HG03025 (cell line): Measurements from ENCODE around the gene AJM1.

Experiments used
- ATAC-seq: cut with Tn5 transposase; IDR thresholded peaks from one replicate; pipeline ENCODE4 v1.9.1; 2021; ENCODE audit warnings: mild to moderate bottlenecking, moderate library complexity; ENCODE audit not compliant: unreplicated experiment, low FRiP score

The AJM1 gene

DNA sequence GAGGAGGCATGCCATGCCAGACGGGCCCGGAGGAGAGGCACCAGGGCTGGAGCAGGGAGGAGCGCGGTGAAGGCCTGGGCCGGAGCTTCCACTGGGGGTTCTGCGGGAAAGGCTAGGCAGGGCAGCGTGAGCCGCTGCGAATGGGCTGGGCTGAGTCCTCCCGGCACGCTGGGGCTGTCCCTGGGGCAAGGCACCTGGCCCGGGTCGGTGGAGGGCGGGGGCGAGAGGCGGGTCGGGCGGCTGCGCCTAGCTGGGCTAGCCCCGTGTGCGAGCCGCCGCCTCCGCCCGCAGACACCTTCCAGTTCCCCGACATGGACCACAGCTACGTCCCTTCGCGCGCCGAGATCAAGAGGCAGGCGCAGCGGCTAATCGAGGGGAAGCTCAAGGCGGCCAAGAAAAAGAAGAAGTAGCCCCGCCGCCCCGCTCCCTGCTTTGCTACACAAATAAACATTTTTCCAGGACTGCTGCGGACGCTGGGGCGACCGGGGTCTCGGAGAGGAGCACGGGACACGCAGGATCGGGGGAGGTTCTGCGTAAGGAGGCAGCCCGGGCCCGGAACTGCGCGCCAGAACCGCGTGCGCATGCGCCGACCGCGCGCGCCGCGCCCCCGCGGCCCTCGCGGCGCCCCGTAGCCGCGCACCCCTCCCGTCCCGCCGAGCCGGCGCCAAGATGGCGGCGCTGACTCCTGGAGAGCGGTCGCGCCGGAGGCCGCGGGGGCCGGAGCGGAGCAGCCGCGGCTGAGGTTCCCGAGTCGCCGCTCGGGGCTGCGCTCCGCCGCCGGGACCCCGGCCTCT, 34.8 kb upstream of the AJM1 start, which contains the start of gene RABL6:
RABL6 (plus strand) TSS at position 668 of the 794 bp plus-strand sequence. CDS start 249 bp downstream, outside the sequence.
- peak; percentile 70 for ATAC-seq

DNA sequence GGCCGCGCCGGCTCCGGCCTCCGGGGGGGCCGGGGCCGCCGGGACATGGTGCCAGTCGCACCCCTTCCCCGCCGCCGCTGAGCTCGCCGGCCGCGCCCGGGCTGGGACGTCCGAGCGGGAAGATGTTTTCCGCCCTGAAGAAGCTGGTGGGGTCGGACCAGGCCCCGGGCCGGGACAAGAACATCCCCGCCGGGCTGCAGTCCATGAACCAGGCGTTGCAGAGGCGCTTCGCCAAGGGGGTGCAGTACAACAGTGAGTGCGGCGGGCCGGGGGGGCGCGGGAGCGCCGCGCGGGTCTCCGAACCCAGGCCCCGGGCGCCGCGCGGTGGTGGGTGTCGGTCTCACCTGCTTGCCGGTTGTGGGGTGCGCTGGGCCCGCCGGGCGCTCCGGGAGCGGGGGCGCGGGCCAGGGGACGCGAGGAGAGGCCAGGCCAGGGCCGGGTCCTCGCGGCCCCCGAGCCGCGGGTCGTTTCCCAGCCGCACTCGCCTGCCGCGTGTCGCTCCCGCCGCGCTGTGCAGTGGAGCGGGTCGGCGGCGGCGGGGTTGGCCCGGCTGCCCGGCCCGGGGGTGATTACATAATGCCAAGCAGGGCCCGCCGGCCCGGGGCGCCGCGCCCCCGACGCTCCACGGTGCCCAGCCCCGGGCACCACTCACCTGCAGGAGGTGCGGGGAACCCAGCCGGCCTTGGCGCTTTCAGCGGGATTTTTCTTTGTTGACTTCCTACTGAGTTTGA, 34.0 kb upstream of the AJM1 start:
- ATAC-seq: peak; percentile 31

DNA sequence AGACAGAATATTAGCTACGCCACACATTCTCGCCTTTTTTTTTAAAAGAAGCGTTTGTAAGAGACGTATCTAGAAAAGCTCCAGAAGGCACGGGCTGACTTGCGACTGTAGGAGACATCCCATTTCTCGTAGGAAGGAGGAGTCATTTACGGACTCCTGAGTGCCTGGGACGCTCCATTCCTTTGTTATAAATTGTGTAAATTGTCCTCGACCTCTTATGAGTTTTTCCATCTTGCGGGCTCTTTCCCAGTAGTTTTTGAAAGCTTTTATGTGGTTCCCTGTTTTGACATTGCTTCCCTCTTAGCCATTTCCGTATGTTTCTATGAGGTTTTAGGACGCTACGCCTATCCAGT, 33.5 kb upstream of the AJM1 start:
- ATAC-seq: no peak

DNA sequence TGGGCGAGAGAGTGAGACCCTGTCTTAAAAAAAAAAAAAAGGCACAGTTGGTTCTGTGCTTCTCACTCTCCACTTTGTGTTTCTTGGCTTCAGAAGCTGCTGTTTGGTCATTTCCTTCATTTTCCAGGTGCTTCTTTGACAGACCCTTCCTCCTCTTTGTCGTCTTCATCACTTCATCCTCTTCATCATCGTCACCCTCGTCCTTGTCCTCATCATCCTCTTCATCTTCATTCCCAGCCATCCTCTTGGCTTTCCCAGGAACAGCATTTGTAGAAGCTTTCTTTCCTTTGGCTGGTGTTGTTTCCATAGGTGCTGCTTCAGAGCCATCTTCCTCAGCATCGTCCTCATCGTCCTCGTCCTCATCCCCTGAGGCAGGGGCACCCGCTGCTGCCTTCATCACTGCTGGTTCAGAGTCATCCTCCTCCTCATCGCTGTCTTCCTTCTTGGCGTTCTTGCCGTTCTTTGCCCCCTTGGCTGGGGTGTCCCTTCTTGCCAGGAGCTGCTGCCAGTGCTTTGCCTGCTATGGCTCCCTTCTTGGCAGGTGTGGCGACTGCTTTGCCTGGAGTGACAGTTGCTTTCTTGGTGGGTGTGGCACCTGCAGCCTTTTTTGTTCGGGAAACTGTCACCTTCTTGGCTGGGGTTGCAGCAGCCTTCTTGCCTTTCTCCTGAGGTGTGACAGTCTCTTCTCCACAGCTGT, 27.4 kb upstream of the AJM1 start:
- no peak for ATAC-seq

DNA sequence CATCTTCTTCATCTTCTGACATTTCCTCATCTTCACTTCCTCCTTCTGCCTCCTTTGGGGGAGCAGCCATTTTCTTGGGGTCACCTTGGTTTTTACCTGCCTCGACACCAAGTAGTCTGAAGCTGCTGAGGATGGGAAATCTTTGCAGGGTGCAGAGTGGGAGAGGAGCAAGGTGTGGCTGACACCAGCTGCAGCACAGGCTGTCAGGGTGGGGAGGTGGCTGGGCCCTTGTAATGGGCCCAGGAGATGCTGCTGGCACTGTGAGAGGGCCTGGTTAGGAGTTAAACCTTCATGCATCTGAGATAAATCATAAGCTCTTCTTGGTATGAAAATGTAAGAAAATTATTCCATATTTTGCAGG, 26.9 kb upstream of the AJM1 start:
- no peak for ATAC-seq

DNA sequence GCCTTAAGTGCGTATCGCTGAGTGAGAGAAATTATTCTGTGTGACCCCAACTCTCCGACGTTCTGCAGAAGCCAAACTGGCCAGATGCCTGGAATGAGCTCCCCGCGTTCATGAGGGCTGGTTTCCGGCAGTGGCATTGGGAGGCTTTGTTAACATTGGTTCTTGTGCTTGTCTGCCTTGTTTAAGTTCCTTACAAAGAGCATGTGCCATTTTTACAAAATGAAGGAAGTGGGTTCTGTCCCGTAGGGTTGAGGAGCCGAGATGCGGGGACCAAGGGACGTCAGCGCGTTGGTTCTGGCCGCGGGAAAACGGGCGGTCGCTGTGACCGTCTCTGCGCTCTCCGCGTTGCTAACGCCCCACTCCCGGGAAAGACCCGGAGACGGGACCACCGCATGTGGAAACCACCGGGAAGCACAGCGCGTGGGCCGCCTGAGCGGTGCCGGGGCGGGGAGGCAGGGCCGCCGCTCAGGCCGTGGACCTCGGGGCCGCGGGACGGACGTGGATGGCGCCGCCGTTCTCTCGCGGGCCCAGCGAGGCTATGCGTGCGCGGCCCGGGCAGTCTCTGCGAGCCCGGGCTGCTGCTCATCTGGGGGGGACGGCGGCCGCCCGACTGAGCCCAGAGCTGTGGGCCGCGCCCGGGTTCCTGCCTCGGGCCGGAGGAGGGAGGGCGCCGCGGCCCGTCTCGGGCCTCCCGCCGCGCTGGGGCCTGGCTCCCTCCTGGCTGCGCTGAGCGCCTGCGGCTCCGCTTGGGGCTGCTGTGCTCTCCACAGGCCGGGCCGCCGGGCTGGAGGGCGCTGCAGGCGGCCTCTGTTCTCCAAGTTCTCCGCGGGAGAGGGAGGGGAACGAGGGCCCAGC, 21.1 kb upstream of the AJM1 start:
- no peak for ATAC-seq

DNA sequence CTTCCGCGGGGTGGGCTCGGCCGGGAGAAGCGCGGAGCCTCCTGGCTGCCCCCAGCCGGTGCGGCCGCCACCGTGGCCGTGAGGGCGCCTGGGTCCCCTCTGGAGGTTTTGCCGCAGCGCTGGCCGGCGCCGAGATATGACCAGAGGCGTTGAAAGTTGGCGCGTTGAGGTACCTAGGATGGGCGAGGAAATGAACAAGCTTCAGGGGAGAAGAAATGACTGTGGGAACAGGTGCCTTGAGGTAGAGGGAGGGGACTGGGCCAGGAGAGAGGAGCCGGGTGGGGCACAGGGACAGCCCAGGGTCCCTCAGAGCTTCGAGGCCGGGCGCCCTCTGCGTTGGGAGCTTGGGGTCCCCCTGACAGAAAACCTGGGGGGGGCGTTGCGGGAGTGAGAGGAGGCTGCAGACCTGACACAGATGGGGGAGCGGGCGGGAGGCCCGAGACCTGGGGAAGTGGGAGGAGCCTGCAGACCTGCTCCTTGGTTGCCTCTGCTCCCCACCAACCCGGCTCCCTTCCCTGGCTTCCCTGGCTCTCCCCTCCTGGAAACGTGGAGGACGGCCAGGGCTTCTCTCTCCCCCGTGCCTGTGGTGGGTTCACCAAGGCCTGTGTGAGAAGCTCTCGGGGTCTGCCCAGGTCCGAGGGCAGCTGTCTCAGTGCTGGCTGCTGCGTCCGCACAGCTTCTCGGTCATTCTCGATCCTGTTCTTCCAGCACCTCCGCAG, 20.3 kb upstream of the AJM1 start:
- no peak for ATAC-seq

DNA sequence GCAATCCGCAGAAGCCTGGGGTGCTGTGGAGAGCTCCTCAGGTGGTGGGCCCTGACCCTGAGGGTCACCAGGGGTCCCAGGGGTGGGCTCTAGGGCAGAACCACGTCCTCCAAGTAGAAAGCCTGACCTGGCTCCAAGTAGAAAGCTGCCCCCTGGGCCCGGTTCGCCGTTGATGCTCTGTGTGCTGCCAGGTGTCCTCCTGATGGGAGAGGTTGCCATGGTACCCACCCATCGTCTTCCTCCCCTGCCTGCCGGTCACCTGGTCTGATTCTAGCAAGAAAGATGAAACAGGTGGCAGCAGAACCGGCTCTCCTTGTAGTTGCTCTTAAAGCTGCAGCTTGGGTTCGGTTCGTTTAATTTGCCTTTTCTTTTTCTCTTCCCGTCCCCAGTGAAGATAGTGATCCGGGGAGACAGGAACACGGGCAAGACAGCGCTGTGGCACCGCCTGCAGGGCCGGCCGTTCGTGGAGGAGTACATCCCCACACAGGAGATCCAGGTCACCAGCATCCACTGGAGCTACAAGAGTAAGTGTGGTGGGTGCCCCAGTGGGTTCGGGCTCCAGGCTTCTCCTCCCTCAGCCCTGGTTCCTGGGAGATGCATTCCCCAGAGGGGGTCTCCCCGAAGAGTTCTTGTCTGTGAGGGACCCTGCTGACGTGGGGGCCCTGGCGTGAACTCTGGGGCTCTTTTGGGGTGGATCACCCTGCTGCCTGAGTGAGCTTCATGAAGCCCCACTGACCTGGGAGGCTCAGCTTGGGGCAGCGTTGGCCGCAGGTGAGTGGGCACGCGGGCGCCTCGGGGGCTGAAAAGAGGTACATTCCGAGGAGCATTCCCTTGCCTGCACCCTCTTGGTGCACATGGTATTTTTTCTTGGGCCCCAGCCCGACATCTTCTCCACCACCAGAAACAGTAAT, 18.9 kb upstream of the AJM1 start:
- no peak for ATAC-seq

DNA sequence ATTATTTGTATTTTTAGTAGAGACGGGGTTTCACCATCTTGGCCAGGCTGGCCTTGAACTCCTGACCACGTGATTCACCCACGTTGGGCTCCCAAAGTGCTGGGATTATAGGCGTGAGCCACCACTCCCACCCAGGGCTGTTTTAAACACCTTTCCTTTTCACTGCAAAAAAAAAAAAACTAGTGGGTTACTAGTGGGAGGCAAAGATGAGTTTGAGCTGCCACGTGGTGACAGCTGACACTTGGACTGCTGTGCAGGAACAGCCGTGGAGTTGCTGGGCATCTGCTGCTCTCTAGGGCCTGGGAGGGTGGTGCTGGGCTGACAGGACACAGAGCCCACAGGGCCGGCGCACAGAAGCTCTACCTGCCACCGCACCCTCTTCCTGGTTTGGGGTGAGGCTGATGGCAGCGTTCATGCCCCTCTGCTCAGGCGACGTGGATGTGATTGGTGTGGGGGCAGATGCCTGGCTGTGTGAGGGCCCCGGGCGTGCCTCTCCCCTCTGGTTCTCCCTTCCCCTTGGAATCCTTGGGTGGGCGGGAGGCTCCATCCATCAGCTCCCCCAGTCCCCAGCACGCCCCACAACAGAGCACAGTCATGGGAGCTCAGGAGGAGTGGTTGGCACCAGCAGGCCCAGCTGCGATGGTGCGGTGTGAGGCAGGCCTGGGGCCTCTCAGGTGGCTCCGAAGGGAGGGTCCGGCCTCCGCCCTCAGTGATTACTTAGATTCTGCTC, 17.6 kb upstream of the AJM1 start:
- no peak for ATAC-seq

DNA sequence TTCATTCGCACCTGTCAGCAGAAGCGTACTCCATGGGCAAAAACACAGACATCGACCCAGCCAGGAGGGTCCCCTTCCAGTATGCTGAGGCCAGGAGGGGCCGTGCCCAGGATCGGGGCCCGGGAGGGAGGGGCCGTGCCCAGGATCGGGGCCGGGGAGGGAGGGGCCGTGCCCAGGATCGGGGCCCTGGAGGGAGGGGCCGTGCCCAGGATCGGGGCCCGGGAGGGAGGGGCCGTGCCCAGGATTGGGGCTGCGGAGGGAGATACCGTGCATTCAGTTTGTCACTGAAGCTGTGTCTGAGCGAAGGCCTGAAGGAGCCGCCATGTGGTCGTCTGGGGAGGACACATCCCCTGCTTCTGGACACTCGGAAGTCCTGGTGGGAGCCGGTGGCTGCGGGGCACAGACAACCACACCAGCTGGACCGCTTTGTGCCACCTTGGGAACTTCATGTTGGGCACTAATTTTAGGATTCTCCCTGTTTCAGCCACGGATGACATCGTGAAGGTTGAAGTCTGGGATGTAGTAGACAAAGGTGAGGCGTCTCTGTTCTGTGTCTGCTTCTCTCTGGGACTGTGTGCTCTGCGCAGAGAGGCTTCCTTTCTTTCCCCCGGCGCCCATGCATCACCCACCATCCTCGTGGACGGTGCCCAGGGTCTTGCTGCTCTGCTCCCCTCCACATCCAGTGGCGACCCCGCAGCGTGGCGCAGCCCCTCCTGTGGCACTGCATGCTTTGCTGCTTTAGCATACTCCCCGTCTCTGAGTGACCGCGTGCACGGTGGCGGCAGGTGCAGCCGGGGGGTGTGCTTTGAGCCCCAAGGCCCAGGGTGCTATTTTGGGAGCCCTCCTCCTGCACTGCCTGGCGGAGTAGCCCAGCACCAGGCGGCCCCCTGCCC, 16.7 kb upstream of the AJM1 start:
- ATAC-seq: no peak

DNA sequence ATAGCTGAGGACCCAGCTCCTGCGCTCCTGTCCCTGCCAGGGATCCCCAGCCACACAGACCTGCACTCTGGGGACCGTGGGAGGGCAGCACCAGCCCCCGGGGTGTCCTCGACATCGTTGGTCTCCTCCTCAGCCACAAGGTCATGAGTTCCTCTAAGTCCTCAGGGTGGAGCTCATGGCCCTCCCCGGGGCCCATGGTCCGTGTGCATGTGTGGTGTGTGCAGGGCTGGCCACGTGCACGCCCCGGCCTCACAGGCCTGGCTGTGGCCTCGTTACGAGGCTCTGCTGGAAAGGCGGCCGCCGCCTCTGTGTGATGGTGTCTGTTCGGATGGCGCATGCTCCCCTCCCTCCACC, 16.1 kb upstream of the AJM1 start:
- no peak for ATAC-seq

DNA sequence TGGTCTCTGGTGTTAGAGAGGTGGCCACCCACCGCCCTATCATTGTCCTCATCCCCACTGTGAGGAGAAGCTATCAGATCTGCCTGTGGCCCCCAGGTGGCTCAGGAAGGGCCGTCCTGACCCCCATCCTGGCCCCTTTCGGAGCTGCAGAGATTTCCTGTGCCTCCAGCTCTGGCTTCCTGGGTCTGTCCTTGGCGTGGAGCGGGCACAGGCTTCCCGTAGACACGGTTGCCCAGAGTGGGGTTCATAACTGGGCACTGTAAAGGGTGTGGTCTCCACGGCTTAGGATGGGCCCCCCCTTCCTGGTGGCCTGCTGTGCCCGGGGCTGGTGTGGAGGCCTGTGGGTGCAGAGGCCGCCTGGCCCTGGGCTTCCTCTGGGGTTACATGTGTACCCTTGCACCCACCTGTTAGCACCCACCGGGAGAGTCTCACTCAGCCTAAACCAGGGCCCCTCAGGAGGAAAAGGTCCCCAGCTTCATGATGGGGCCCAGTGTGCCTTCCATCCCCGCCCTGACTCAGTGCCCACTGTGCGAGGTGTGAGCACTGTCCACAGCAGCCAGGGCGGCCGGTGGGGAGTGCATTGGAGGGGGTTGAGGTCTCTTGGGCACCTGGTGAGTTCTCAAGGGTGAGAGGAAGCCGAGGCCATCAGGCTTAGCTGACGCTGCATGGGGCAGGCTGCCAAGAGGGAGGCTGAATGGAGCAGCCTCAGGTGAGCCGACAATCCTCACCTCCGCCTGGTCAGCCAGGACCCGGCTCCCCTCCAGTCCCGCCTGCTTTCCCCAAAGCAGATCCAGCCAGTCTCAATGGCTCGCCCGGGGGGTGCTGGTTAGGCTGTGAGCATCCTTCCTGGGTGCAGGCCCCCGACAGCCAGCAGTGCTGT, 15.3 kb upstream of the AJM1 start:
- ATAC-seq: no peak

DNA sequence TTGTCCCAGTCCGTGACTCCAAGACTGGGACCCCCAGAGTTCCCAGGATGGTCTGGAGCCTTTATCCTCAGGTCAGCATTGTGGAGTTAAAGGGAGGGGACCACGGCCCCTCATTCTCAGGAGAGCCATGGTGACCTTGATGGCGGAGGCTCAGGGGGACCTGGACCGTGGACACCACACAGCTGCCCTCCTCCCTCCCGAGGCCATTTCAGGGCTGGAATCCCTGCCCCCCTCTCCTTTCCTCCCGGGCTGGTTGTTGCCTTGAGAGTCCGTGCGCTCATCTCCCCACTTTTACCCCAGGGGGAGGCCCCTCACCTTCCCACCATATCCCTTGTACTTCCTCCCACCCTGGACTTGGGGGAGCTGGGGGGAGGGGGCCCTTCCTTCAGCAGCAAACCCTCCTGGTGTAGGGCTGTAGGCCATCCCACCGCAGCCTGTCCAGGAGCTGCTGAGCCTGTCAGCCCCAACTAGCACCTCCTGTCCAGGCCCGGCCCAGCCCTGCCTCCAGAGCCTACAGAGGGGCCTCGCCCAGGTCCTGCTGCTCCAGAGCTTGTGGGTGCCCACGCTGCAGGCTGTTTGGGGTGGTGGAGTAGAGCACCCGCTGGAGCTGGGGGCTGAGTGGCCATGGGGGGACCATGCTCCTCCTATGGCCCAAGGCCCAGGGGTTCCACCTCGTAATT, 14.3 kb upstream of the AJM1 start:
- ATAC-seq: no peak

DNA sequence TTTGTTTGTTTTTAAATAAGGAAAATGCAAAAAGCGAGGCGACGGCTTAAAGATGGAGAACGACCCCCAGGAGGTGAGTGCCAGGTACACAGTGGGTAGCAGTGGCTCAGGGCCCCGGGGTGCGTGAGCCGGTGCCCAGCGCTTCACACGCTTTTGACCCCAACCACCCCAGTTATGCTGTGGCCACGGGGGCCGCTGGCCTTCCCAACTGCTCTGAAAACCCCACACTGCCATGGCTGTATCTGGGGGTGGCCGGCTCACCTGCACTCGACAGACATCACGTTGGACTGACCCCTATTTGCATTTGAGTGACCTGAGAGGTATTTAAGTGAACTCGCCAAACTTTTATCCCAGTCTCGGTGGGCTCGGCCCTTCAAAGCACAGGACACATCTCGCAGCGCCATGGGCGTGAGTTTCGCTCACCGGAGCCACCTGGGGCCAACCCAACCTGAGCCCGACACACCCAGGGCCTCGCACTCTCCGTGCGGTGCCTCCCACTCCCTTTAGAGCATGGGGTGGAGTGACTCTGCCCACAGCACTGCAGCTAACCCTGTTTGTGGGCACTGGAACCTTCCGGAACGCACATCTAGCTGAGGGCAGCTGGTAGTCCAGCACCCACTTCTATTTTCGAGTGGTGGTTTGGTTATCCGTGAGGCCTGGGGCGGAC, 13.7 kb upstream of the AJM1 start:
- ATAC-seq: no peak

DNA sequence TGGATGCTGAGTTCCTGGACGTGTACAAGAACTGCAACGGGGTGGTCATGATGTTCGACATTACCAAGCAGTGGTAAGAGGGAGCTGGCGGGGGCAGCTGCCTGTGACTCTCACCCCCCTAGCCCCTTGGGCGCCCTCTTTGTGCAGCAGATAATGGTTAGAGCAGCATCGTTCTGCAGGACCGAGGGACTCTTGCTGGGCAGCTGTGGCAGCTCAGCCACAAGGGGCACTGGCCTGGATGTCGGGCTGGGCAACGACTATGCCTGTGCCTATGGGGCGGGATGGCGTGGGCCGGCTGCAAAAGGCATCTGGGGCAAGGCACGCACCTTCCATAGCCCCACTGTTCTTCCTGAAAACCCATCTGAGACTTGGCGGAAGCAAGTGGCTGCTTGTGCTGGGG, 12.9 kb upstream of the AJM1 start:
- no peak for ATAC-seq
